CD4-positive, alpha-beta T cell treated with Interleukin-4 for 4 hours (primary cell): ENCODE measurements around the gene SPATA2L.
"Not testable (repeated sequence)": the region's sequence is repeated elsewhere in the genome, so short reads cannot be mapped to it uniquely, and the experiment has no call there.

Experiments
- DNase-seq: peaks from one replicate; pipeline ENCODE4 v3.0.0-alpha.2; 2020

SPATA2L gene

DNA sequence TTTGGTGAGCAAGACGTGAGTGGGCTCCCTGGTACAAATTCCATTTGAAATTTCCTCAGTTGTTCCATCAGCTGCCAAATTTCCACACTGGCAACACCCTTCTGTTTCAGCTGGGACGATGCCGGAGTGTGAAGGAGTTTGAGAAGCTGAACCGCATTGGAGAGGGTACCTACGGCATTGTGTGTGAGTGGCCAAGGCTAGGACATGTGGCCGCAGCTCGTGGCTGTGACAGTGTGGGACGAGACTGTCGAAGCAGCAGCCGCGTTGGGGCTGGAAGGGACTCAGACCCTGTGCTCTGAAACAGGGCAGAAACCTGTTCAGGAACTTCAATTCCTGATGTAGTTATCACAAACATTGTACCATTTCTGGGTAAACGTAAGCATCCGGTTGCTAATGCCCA is 12.4 kb downstream of the SPATA2L start:
- no peak for DNase-seq

DNA sequence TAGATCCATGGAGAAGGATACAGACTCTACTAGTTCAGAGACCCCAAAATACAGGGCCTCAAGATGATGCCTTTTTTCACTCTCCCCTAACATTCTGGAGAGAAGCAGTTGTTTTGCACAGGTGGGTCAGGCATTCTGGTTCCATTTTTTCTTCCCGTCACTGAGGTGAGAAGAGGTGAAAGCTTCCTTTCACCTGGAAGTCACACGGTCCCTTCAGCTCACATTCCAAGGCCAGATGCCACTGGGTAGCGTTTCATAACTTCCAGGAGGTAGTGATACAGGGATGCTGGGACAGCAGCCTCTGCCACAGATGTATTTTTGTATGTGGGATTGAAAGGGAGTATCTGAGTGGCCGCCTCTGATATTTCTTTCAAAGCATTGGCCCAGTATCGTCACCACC is 13.1 kb downstream of the SPATA2L start:
- DNase-seq: no peak

GRCh38 chr16:89687092-89687940 is 14.2 kb downstream of the SPATA2L start:
- no peak for DNase-seq

DNA sequence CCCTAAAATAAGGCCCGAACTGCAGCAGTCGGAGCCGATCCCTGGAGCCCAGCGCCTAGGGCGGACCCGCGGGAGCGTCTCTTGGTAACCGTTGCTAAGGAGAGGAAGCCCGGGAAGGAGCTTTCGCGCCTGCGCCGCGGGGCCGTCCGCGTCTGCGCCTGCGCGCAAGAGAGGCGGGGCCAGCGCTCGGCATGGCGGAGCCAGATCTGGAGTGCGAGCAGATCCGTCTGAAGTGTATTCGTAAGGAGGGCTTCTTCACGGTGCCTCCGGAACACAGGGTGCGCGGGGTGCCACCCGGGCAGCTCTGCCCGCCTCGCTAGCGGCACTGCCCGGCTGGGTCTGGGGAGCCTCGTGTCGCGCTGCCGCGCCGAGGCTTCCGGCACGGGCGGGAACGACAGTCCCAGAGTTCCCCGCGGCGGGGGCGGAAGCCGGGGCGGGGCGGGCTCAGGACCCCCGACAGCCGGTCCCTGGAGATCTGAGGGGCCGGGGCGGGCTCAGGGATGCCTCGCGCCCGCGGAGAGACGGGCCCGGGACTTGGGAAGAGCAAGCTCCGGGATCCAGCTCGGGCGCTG is 14.9 kb downstream of the SPATA2L start, which contains the start of gene CDK10:
Gene CDK10, plus strand, starts transcription at position 170 of the 572 bp plus-strand sequence. Its CDS starts 22 bp downstream, at position 192.
- DNase-seq: peak; percentile 82

DNA sequence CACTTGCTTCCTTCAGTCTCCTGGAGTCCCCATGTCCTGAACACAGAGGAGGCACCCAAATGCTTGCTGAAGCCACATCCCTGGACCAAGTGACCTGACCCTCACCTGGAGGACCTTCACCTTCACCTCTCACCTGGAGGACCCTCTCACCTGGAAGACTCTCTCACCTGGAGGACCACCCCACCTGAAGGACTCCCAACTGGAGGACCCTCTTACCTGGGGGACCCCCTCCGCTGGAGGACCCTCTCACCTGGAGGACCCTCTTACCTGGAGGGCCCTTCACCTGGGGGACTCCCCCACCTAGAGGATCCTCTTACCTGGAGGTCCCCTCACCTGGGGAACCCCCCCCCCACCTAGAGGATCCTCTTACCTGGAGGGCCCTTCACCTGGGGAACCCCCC is 15.6 kb downstream of the SPATA2L start:
- DNase-seq: no peak

DNA sequence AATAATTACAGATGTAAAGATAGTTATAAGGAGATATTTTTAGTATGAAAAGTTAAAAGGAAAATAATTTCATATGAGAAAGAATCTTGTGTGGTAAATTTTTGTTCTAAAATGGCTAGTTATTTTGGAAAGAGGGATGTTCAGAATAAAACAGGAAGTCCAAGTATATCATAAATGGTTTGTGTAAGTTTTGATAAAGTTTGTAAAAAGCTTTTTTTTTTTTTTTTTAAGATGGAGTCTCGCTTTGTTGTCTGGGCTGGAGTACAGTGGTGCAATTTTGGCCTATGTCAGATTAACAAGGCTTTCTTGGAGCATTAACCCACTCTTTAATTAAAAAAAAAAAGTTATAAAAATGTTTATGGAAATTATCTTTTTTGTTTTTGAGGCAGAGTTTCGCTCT is 23.2 kb downstream of the SPATA2L start:
- DNase-seq: no peak

DNA sequence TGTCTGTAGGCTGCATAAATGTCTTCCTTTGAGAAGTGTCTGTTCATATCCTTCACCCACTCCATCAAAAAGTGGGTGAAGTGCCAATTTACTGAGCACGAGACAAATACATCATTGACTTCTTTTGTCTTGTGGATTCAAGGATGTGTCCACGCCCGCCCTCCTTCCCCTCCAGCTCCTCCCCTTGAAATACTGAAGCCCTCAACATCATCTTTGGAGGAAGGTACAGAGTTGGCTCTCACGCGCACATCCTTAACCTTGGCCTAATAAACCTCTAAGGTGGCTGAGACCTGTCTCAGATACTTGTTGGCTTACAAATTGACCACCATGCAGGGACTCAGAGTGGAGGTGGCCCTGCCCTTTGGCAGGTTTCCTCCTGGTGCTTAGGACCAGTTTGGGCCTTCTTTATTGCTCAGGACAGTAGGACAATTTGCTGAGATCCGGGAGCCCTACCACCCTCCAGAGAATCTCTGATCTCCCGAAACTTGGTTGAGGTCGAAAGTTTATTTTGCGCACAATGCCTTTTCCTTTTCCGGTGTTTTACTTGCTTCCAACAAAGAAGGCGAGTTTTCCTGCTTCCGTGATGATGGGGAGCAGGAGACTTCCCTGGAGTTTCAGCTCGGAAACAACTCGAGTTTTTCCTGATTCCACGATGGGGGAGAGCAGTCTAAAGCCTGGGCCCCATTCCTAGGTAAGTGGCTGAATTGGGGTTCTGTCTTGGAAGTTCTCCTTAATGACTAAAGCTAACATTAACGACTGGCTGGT is 29.1 kb downstream of the SPATA2L start:
- no peak for DNase-seq

- not testable (repeated sequence) for DNase-seq
Observed at GRCh38 chr16:89671565-89671964, 29.9 kb downstream of the SPATA2L start.

GRCh38 chr16:89670496-89671431 is 30.7 kb downstream of the SPATA2L start:
- no peak for DNase-seq

GRCh38 chr16:89669755-89670154 is 31.8 kb downstream of the SPATA2L start:
- no peak for DNase-seq

- DNase-seq: no peak
Observed at GRCh38 chr16:89668790-89669158, 32.7 kb downstream of the SPATA2L start.

- DNase-seq: no peak
Observed at GRCh38 chr16:89667633-89668032, 33.9 kb downstream of the SPATA2L start.

DNA sequence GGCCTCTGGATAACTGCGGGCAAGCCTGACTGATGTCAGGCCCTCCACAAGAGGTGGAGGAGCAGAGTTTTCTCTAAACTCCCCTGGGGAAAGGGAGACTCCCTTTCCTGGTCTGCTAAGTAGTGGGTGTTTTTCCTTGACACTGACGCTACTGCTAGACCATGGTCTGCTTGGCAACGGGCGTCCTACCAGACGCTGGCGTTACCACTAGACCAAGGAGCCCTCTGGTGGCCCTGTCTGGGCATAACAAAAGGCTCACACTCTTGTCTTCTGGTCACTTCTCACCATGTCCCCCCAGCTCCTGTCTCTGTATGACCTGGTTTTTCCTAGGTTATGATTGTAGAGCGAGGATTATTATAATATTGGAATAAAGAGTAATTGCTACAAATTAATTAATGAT is 34.5 kb downstream of the SPATA2L start:
- DNase-seq: not testable (repeated sequence)

DNA sequence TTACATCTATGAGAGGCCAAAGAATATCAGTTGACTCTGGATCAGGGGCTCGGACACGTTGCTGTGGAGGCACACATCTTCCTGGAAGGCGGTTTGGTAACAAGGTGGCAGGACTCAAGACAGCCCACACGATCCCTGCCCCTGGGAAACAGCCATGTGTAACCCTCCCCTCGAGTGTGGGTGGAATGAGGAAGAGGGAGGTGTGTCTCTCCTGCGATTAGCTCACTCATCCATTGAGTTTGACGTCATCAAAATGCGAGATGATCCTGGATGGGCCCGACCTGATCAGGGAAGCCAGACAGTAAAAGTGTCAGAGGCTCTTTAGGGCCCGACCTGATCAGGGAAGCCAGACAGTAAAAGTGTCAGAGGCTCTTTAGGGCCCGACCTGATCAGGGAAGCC is 37.3 kb downstream of the SPATA2L start:
- not testable (repeated sequence) for DNase-seq

- no peak for DNase-seq
Observed at GRCh38 chr16:89661215-89661614, 40.3 kb downstream of the SPATA2L start.

DNA sequence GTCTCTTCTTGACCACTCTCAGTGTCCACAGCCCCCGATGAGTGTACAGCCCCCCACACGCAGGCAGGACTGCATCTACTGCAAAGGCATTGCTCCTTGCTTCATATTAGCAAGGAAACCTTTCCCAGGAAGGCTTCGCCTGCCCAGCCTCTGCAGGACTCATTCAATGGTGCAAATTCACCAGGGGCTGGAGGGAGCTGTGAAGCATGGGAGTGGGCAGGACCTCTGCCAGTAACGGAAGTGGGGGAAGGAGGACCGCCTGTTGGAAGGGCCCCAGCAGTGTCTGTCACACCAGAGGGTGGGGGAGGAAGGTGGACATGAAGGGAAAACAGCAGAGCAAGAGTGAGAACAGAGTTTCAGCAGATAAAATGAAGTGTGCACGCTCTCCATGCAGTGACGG is 41.4 kb downstream of the SPATA2L start:
- no peak for DNase-seq

GRCh38 chr16:89658221-89658879 is 43.2 kb downstream of the SPATA2L start:
- no peak for DNase-seq

GRCh38 chr16:89657442-89658220 is 43.9 kb downstream of the SPATA2L start, which contains the start of the genes CHMP1A and SPATA33:
CHMP1A (minus strand) TSS chr16:89657708; CDS start chr16:89657588, 120 bp downstream.
SPATA33 (plus strand) TSS chr16:89657836; CDS start chr16:89657912, 76 bp downstream.
- DNase-seq: peak; percentile 91

DNA sequence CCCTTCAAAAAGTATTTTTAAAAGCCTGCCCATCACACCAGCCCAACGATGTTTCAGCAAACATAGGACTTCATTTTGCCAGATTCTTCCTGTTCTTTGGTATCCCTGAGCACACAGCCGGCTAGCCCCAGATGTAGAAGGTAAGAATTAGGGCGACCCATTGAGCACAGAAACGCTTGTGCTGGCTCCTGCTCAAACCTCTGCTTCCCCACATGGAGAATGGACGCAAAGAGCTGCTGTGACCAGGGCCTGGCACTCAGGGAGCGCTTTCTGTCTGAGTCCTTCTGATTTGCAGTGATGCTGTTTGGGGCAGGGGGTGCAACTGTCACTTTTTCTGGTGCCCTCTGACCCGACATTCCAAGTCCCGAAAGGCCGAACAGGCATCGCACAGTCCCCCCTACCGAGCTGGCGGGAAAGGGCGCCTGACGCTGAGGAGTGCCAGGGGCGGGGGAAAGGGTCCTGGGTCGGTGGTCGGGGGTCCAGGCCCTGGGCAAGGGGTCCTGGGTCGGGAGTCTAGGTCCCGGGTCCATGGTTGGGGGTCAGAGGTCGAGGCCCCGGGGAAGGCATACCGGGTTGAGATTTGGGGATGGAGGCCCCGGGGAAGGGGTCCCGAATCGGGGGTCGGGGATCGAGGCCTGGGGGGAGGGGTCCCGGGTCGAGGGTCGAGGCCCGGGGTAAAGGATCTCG is 44.9 kb downstream of the SPATA2L start:
- DNase-seq: no peak

DNA sequence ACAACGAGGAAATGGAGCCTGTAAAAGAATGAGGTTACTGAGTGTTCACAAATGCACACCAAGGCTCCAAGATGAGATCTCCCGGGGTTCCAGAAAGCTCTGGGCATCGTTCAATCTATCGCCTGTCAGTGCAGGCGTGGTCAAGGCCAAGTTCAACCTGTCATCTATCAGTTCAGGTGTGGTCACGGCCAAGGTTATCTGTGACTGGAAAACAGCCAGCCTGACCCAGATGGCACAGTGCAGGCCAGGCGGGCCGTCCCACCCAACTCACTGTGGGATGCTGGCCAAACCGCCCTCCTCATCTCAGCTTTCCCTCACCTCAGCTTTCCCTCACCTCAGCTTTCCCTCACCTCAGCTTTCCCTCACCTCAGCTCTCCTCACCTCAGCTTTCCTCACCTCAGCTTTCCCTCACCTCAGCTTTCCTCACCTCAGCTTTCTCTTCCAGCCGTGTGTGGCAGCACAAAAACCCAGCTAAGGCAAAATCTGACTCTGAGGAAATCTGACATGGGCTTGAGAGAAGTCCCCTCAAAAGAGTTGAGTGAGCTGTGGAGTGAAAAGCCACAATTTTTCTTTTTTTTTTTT is 46.4 kb downstream of the SPATA2L start:
- no peak for DNase-seq
